GM18520 (cell line): ENCODE data around the gene WDR47.
A peak's percentile ranks its signal among the peaks of the same experiment; 100 is the strongest.

Source experiments
- ATAC-seq: cut with Tn5 transposase; IDR thresholded peaks from one replicate; pipeline ENCODE4 v1.9.1; 2021; ENCODE audit not compliant: unreplicated experiment

The WDR47 gene

DNA sequence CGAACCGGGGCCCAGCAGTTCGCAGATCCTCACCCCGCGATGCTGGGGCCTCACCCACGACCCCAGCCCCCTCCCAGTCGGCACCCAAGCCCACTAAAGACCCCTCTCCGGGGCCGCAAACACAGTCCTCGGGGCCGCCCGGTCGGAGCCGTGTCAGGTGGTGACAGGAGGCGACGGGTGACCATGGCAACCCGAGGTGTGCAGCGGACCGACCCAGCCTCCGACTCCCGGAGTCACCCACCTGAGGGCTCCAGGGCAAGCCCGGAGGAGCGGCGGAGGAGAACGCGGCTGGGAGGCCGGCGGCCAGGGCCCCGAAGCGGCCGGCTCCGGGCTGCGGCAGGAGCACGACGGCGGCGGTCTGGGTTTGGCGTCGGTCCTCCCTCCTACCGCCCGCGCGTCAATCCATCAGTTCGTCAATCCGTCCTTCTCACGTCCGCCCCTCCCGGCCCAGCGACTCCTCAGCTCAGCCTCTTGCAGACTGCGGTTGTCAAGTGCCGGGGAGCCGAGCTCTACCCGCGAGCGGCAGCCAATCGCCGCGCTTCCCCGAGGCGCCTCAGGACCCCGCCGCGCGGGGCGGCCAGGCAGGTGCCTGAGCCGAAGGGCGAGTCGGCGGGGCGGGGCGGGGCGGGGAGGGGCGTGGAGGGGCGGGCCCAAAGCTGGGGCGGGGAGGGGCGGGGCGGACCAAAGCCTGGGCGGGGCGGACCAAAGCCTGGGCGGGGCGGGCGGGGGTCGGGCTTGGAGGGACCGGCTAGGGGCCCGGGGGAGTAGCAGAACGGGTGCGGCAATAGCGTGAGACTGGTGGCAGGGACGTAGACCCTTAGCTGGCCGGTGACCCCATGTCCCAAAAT, at the start of gene WDR47:
Gene WDR47 (minus strand): TSS at position 482 of the 848 bp plus-strand sequence. CDS start 18,590 bp downstream, outside the sequence.
- peak; percentile 95 for ATAC-seq

DNA sequence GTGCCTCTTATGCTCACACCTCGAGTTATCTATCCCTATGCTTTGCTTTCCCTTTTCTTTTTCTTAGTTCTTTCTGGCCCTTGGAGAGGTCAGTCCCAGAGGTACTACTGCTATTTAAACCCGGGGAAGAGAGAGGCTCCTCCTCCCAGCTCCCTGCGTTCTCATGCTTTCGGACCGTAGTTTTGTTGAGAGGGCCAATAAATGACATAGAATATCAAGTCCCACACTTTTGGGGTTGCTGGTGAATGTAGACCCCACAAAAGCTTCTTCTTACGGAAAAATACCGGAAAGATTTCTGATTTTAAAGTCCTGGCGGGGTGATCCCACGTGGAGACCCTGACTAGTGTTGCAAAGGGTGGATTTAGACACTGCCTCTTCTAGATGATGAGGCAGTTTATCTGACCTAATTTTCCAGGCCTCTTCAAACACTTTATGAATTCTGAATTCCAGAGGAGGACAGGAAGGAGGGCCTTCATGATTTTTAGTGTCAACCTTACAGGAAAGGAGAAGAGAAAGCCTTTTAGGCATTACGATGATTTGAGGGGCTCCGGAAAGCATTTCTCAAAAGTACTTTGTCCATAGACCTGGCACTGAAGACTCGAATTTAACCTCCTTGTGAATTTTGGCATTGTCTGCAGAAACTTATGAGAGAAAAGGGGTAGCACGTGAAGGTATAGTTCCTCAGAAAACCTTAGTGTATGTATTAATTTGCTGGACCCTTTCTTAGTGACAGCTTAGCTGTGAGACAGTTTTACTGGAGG, 49.4 kb upstream of the WDR47 start:
- ATAC-seq, result peak; percentile 14

- ATAC-seq, result peak; percentile 85
These were observed 48.5 kb upstream of the WDR47 start, which contains the start of gene TMEM167B for GRCh38 chr1:109090196-109091077. Gene TMEM167B (plus strand): TSS chr1:109090764. CDS start chr1:109090873, 109 bp downstream.

GRCh38 chr1:109089242-109090015, 47.5 kb upstream of the WDR47 start:
- ATAC-seq, result no peak

- no peak for ATAC-seq
These were observed 42.9 kb upstream of the WDR47 start for GRCh38 chr1:109084563-109085517.

GRCh38 chr1:109083923-109084322, 42.0 kb upstream of the WDR47 start:
- no peak for ATAC-seq

- no peak for ATAC-seq
These were observed 41.6 kb upstream of the WDR47 start for GRCh38 chr1:109083501-109083900.

- ATAC-seq, result no peak
These were observed 38.7 kb upstream of the WDR47 start for GRCh38 chr1:109080441-109081082.

DNA sequence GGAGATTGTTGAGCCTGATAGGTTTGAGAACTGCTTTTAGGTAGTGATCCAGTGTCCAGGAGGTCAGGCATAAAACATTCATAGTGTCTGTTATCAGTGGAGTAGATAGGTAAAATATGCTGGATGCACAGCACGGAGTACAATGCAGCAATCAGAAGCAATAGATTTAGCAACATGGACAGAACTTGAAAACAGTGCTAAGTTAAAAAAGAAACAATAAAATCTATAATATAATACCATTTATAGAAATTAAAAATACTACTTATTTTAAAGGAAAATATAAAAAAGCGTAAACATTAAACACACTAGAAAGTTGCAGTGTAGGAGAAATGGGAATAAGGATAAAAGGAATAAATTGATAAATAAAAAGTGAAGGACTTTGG, 37.3 kb upstream of the WDR47 start:
- no peak for ATAC-seq

DNA sequence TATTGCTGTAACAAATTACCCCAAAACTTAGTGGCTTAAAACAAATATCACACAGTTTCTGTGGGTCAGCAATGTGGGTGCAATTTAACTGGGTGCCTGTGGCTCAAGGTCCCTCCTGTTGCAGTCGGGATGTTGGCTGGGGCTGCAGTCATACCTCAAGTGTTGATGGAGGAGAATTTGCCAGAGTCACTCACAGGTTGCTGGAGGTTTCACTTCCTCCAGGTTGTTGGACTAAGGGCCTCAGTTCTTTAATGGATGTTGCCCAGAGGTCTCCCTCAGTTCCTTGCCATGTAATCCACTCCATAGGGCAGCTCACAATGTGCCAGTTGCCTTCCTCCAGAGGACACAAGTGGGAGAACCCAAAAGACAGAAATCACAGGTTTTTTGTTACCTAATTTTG, 36.4 kb upstream of the WDR47 start:
- no peak for ATAC-seq

DNA sequence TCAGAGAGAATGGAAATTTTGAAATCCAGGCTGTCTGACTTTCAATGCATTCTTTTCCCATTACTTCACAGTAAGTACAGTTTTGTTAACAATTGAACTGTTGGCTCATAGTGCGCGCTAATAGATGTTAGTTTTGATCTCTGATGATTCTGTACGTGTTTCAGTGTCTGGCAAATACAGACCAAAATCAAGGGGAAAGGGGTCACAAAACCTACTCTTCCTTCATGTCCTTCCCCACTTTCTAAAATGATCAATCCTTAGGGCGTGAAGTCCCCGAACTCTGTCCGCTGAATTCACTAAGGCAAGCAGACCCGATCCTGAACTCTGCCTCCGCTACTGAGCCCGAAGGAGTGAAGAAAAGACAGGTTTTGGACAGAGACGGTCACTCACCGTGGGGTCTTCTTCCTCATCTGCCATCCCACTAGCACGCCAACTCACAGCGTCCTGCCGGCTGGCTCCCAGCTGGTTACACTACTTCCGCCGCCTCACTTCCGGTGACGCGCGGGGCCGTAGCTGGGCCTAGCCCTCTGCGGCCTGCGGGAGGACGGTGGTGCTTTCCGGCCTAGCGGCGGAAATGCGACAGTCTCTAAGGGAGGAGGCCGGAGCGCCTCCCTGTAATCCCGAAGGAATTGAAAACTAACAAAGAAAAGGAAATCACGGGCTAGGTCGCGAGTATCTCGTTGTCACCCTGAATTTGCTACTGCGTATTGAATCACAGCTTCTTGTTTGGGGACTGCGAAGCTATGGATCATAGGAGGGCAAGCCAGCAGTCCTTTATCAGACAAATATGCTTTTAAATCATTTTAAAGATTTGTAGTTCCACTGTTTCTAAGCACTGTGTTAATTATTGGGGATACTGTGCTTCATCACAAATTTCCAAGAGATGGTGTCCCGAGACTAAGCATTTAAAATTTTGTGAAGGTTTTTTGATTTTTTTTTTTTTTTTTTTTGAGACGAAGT, 33.9 kb upstream of the WDR47 start, which contains the start of gene TAF13:
Gene TAF13 (minus strand): TSS at position 473 of the 960 bp plus-strand sequence. CDS start 56 bp downstream, at position 417.
- peak; percentile 99 for ATAC-seq

GRCh38 chr1:109069294-109069693, 27.4 kb upstream of the WDR47 start:
- no peak for ATAC-seq

DNA sequence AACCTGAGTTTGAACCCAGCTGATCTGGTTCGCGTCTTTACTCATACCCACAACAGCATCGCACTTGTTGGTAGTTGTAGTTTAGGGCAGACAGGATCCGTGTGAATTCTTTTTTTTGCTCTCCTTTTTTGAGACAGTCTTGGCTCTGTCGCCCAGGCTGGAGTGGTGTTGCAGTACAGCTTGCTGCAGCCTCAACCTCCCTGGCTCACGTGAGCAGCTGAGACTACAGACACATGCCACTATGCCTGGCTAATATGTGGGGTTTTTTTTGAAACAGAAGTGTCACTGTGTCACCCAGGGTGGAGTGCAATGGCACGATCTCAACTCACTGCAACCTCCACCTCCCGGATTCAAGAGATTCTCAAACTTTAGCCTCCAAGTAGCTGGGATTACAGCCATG, 26.0 kb upstream of the WDR47 start:
- no peak for ATAC-seq

GRCh38 chr1:109065137-109065536, 23.2 kb upstream of the WDR47 start:
- ATAC-seq, result no peak

- ATAC-seq, result no peak
These were observed 19.3 kb upstream of the WDR47 start for GRCh38 chr1:109061183-109061582.

DNA sequence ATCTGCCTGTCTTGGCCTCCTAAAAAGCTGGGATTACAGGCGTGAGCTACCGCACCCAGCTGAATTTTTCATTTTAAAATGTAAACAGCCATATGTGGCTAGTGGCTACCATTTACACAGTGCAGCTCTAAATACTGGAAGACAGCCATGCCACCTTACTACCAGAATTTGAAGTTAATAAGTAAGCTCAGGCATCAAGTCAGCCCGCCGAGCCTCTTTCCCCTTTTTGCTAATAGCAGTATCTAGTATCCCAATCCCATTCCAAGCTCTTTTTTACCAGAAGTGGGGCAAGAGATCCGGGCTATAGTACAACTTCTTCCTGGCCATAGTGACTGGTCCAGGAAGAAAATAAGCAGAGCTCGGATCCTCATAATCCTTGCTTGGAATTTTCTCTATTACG, 18.8 kb upstream of the WDR47 start:
- no peak for ATAC-seq

DNA sequence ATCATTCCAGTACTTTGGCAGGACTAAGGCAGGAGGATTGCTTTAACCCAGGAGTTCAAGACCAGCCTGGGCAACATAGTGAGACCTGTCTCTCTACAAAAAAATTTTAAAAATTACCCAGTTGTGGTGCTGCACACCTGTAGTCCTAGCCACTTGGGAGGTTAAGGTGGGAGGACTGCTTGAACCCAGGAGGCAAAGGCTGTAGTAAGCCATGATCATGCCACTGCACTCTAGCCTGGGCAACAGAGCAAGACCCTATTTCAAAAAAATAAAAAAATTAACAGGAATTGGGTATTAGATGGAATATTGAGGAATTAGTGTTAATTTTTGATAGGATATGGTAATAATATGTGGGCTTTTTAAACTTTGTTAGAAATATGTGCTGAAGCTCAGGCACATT, 17.1 kb upstream of the WDR47 start:
- no peak for ATAC-seq
